WTC11 (cell line): Measurements from ENCODE around the gene DAPK1.

Experiments used
- CREB1 ChIP-seq: sonication (generic); formaldehyde crosslinking; IDR thresholded peaks from 2 replicates; pipeline ENCODE4 v1.8.0; 2023; ENCODE audit warnings: mild to moderate bottlenecking, missing genetic modification reagents
- CTCF ChIP-seq: fragments of 200-600 bp; IDR thresholded peaks from 2 replicates; pipeline ENCODE4 v1.8.0; 2022; ENCODE audit warnings: antibody characterized with exemption
- MAX ChIP-seq: sonication (generic); formaldehyde crosslinking; IDR thresholded peaks from 2 replicates; pipeline ENCODE4 v1.8.0; 2022; ENCODE audit warnings: mild to moderate bottlenecking, missing genetic modification reagents
- MLX ChIP-seq: sonication (generic); formaldehyde crosslinking; IDR thresholded peaks from 2 replicates; pipeline ENCODE4 v1.8.1; 2023; ENCODE audit warnings: mild to moderate bottlenecking, missing genetic modification reagents, moderate library complexity
- NFYB ChIP-seq: sonication (generic); formaldehyde crosslinking; conservative IDR thresholded peaks from 2 replicates; pipeline ENCODE4 v1.8.0; 2022; ENCODE audit warnings: low read depth, missing genetic modification reagents
- NR2C2 ChIP-seq: sonication (generic); formaldehyde crosslinking; IDR thresholded peaks from 2 replicates; pipeline ENCODE4 v1.8.0; 2022; ENCODE audit warnings: mild to moderate bottlenecking, missing genetic modification reagents
- NR3C1 ChIP-seq: sonication (generic); formaldehyde crosslinking; conservative IDR thresholded peaks from 2 replicates; pipeline ENCODE4 v1.8.1; 2023; ENCODE audit warnings: low read depth, mild to moderate bottlenecking, missing genetic modification reagents
- TEAD1 ChIP-seq: sonication (generic); formaldehyde crosslinking; IDR thresholded peaks from 2 replicates; pipeline ENCODE4 v1.8.0; 2022; ENCODE audit warnings: mild to moderate bottlenecking, missing genetic modification reagents
- ZBTB43 ChIP-seq: sonication (generic); formaldehyde crosslinking; IDR thresholded peaks from 2 replicates; pipeline ENCODE4 v1.8.1; 2023; ENCODE audit warnings: mild to moderate bottlenecking, missing genetic modification reagents
- ZNF138 ChIP-seq: sonication (generic); formaldehyde crosslinking; conservative IDR thresholded peaks from 2 replicates; pipeline ENCODE4 v1.8.1; 2022; ENCODE audit warnings: mild to moderate bottlenecking, moderate library complexity, missing genetic modification reagents
- ZNF219 ChIP-seq: sonication (generic); formaldehyde crosslinking; IDR thresholded peaks from 2 replicates; pipeline ENCODE4 v1.8.0; 2023; ENCODE audit warnings: missing genetic modification reagents, mild to moderate bottlenecking, borderline replicate concordance

GRCh38 chr9:87554976-87555375 is 57.3 kb downstream of the DAPK1 start:
- no peak for TF ChIP-seq CTCF
- TF ChIP-seq ZNF219: no peak
- no peak for TF ChIP-seq MAX (CRISPR knock-in tag)
- no peak for TF ChIP-seq ZNF138 (CRISPR knock-in tag)
- no peak for TF ChIP-seq CREB1 (CRISPR knock-in tag)
- no peak for TF ChIP-seq NR3C1 (CRISPR knock-in tag)
- no peak for TF ChIP-seq MLX
- no peak for TF ChIP-seq ZBTB43
- TF ChIP-seq TEAD1 (CRISPR knock-in tag): no peak
- no peak for TF ChIP-seq NFYB (CRISPR knock-in tag)
- no peak for TF ChIP-seq NR2C2 (CRISPR knock-in tag)
